Hindlimb muscle (tissue), 1 donor: ENCODE data around the gene CLCN5. TPM values are rescaled to one million over a fixed set of nuclear protein-coding genes. Genes with fewer than 3 reads are reported as not detected.

Source experiments
- DNase-seq: peaks from one replicate; pipeline ENCODE4 v3.0.0-alpha.2; 2013
- polyA plus RNA-seq: library from polyadenylated mRNA; unstranded; fragments of 120-200 nt; gene quantifications from one replicate; pipeline ENCODE4 v1.2.1, GENCODE V29; 2013; ENCODE audit not compliant: insufficient read length

CLCN5 gene
- 108 TPM for polyA plus RNA-seq

DNA sequence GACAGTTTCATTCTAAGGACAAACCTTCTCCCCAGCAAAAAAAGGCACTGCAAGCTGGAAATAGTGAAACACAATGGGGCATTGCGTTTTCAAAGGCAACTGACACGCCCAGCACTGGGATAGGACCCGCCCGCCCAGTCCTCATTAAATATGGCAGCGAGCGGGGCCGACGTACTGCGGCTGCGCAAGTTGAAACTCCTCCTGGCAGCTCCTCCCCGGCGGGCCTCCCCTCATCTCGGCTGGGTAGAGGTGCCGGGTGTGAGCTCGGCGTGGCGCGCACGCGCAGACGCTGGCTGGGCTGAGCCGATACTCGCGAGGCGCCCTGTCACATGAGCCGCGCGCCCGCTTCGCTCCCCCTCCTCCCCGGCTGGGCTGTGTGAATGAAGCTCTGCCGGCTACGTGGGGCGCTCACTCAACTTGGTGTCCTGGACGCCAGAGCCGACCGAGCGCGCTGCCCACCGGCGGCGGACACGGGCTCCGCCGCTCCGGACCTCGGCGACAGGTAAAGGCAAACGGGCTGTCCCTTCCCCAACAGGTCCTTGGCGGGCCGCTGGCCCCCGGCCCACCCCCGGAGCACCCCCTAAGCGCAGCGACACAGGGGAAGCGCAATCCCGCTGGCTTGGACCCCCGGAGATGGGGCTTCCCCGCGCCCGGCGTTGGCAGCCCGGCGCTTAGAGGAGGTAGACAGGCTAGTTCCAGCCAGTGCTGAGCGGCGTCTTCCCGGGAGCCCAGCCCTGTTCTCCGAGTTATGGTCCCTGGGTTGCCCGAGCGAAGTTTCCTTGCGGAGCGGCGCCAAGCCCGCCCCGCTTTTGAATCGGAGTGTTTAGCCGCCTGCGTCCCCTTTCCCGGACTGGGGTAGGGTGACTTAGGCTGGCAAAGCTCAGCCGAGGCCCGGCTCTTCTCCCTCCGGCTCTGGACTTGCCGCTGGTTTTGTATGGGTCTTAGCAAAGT lies at the start of gene CLCN5:
CLCN5 (plus strand) TSS at position 306 of the 951 bp plus-strand sequence. CDS start 2,703 bp downstream, outside the sequence.
- peak; percentile 97 for DNase-seq

DNA sequence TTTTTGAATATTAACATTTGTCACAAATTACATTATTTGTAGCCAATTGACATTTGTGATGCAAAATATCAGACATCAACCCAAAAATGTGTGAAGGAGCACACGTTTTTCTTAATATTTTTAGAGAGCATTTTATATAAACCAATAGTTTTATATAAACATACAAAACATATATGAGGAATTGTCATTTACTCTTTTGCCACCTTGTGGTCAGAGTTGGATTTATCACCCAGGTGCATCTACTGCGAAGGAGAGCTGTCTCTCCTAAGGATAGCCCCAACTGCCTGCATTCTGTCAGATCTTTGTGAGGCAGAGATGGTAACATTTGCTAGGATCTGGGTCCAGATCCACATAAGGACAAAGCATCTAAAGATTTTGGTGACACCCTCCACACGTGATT lies 45.6 kb upstream of the CLCN5 start:
- no peak for DNase-seq

DNA sequence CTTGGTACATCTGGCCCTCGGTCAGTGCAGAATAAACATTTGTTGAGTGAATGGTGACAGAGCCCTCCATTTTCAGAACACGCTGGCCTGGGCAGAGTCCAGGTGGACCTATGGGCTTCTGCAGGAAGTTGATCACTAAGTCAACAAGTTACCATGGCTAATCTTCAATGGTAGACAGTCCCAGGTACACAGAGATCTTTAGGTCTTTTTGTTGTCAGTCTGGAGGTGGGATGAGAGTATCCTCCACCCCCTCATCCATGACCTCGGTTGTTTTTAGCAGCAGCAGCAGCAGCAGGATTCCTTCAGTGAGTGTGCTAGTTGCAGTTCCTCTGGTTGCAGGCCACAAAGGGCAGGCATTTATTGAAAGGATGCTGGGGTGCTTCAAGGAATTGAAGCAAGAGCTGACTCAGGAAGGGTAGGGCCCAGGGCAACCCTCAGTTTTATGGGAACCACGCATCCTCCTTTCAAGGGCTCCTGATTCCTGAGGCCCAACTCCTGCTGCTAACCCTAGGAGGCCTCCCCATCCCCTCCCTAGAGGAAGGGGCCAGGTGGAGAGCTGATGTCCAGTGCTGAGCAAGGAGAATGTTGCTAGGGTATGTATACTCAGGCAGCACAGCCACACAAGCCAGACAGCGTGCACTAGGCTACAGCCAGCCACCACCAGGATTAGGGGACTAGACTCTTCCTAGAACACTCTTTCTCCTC lies 44.8 kb upstream of the CLCN5 start:
- DNase-seq = no peak

DNA sequence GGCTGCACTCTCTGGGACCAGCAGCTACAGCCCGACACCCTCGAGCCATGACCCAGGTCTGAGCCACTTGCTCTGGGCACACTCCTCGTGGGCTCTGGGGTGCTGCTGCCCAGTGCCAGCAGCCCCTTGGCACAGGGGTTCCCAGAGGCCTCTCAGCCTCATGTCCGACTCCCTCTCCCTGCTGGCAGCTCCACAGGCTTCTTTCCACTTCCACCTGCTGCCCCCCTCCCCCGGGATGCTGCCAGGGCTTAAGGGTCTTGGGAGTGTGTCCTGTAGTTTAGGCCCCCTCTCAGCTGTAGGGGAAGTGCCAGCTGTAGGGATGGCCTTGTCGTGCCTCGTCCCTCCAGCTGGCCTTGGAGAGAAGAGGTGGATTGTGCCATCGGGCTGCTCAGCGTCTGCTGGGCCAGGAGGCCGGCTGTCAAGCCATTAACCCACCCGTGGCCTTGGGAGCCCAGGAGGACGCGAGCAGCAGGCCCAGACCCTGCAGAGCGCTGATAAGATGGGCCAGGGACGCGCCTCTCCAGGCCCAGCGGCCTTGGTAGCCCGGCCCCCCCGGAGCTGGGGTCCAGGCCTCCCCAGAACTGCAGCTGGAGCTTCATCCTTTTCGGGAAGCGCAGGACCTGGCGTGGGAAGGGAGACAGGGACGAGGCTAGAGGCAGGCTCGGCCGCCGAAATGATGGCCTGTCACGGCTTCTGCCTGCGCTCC lies 44.1 kb upstream of the CLCN5 start:
- no peak for DNase-seq

DNA sequence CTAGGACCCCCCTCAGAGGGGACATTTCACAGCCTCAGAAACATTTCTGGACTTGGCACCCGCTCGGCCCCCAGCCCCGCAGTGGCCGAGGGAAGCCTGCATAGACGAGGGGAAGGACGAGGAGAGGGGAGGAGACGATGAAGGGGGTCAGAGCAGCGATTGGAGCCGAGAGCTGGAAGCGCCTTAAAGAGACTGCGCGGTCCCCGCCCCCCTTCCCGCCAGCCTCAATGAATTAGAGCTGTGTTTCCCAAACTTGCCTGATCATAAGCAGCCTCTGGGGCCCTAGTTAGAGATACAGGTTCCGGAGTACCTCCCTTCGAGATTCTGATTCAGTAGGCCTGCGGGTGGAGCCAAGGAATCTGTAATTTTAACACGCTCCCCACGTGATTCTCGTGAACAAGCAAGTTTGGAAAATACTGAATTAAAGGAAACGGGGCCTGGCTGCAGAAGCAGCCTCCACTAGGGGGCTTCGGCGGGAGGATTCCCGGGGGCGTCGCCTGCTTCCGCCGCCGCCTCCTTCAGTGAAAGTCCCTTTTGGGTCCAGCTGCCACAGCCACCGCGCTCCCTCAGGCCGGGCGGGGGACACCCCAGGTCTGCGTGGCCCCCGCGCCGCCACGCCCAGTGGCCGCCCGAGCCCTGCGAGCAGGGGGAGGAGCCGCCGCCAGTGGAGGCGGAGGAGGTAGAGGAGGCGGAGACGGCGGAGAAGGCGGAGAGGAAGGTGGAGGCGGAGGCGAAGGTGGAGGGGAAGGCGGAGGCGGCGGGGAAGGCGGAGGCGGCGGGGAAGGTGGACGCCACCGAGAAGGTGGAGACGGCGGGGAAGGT lies 43.4 kb upstream of the CLCN5 start, which contains the start of gene USP27X:
USP27X (plus strand) TSS at position 651 of the 822 bp plus-strand sequence. CDS start 824 bp downstream, outside the sequence.
- peak; percentile 81 for DNase-seq

DNA sequence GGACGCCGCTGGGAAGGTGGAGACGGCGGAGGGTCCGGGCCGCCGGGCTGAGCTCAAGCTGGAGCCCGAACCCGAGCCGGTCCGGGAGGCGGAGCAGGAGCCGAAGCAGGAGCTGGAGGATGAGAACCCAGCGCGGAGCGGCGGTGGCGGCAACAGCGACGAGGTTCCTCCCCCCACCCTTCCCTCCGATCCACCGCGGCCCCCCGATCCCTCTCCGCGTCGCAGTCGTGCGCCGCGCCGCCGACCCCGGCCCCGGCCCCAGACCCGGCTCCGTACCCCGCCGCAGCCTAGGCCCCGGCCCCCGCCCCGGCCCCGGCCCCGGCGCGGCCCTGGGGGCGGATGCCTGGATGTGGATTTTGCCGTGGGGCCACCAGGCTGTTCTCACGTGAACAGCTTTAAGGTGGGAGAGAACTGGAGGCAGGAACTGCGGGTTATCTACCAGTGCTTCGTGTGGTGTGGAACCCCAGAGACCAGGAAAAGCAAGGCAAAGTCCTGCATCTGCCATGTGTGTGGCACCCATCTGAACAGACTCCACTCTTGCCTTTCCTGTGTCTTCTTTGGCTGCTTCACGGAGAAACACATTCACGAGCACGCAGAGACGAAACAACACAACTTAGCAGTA lies 42.6 kb upstream of the CLCN5 start:
- no peak for DNase-seq

DNA sequence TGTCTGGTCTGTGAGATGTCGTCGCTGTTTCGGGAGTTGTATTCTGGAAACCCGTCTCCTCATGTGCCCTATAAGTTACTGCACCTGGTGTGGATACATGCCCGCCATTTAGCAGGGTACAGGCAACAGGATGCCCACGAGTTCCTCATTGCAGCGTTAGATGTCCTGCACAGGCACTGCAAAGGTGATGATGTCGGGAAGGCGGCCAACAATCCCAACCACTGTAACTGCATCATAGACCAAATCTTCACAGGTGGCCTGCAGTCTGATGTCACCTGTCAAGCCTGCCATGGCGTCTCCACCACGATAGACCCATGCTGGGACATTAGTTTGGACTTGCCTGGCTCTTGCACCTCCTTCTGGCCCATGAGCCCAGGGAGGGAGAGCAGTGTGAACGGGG lies 41.7 kb upstream of the CLCN5 start:
- no peak for DNase-seq

DNA sequence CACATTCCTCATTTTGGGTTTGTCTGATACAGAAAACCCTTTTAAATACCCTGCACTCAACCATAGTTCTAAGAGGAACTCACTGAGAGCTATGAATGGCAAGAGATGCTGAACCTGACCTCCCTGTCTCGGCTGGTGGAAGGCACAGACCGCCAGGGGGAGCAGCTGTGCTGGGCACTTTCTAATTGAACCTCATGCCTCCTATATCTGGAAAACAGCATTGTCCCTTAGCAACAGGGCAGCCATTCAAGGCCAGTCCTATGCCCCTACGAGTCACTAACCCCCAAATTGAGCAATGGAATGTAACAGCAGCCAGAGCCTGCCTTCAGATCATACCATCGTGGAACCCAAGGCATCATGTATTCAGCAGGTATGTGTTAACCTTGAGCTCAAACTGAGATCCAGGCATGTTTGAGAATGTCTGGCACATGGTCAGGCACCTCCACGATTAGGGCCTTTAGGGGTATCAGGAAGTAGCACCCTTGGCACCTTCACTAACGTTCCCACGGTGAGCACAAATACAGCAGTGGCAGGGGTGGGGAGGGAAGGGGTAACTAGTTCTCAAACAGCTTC lies 38.0 kb upstream of the CLCN5 start:
- no peak for DNase-seq

DNA sequence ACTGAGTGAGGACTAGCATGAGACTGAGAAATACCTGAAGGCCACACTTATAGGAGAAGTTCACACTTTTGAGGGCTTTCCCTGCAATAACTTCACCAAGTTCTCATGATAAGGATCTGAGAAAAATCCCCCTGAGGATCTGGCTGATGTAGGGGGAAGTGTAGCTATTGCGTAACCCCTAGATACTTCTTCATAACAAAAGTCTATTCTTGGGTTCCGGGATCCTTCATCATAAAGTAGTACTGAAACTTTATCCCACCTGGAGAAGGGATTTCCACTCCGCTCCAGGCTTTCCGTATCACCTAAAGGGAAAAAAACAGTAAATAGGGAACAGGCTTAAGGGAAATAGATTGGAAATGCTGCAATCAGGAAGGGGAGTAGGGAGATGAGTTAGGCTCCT lies 29.9 kb upstream of the CLCN5 start:
- DNase-seq = no peak

DNA sequence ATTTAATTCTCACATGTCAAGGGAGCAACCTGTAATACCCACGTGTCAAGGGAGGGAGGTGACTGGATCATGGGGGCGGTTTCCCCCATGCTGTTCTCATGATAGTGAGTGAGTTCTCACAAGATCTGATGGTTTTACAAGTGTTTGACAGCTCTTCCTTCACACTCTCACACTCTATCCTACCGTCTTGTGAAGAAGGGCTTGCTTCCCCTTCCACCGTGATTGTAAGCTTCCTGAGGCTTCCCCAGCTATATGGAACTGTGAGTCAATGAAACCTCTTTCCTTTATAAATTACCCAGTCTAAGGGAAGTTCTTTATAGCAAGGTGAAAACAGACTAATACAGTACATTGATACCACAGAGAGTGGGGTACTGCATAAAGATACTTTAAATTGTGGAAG lies 25.4 kb upstream of the CLCN5 start:
- no peak for DNase-seq

DNA sequence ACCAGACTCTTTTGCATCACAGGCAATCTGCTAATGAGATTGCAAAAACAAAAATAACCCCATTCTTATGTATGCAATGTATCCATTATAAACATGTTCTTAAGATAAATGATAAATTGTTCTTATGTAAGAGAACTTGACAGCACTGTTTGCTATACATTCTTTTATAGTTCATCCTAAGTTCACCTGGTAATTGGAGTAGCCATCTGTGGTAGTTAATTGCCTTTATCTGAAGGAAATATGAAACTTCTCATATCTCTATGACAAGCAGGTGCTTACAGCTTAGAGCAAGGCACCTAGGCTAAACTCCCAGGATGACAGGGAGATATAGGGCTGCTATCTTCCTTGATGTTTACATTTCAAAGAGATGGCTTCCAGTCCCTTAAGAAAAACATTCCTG lies 21.3 kb upstream of the CLCN5 start:
- no peak for DNase-seq

DNA sequence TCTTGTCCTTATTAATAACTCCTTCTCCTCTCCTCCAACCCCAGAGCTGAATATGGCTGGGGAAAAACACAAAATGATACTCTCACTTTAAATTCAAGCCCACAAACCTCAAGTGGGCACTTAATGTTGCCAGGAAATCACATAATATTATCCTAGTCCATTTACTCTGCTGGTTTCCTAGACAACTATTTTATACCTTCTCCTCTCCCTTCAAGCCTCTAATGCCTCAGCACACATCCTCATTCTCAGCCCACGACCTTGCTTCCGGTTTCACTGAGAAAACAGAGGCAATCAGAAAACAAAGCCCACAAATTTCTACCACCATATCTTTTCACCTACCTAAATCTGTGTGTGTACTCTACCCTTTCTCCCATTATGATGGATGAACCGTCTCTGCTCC lies 12.1 kb upstream of the CLCN5 start:
- DNase-seq = no peak

DNA sequence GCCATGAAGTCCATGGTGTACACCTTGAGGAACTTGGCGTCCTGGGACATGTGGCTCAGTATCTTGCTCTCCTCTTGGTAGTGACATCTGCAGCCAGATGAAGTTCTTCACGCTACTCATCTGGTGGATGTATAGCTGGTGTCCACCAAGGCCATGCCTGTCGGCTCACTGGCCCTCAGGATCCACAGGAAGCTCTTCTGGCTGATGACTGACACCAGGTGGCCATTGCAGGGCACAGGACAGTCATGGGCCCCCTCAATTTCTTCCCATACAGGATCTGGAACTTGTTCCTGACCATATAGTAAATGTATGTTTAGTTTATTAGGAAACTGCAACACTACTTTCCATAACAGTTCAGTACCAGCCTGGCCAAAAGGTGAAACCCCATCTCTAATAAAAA lies 10.3 kb upstream of the CLCN5 start:
- DNase-seq = no peak

DNA sequence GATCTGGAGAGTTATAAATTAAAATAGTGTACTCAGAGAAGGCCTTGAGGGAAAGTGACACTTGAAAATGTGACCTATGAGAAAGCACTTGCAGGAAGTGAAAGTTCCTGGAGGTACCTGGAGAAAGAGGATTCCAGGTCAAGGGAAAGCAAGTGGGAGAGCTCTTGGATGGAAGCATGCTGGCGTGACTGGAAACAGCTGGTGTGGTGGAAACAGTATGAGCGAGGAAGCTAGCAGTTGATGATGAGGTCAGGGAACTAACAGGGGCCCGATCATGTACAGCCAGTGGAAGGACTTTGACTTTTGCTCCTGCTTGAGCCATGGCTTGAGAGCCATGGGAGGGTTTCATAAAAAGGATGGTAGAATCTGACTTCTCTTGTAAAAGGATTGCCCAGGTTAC lies 9.5 kb upstream of the CLCN5 start:
- DNase-seq = no peak

DNA sequence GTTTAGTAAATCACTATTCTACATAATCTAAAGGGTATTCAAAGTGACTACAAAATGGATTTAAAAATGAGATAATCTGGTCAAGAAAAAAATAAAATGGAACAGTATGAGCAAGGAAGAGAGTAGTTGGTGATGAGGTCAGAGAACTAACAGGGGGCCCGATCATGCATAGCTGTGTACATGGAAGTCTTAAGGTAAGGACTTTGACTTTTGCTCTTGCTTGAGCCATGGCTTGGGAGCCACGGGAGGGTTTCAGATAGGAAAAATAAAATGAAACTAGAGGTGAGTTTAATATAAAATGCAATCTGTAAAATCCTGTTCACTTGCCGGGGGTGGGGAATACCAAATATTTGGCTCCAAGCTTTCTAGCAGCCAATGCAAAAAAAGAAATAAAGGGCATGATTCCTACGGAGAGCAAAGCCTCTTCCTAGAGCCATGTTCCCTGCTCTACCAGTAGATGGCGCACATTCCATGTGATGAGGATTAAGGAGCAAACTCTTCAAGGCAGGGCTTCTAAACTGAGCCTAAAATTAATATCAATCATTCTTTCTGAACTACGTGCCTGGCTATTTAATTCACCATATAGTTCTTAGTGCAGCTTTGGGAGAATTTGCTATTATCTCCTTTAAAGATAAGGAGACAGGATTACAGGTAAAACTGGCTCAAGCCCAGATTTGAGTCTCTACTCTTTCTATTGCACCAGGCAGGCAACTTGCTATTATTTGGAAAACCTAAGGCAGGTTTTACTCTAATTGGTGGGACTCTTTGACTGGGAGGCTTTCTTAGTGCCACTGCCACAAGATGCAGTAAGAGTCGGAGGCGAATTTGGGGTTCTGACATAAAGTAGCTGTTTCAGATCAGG lies 6.8 kb upstream of the CLCN5 start:
- DNase-seq = peak; percentile 47

DNA sequence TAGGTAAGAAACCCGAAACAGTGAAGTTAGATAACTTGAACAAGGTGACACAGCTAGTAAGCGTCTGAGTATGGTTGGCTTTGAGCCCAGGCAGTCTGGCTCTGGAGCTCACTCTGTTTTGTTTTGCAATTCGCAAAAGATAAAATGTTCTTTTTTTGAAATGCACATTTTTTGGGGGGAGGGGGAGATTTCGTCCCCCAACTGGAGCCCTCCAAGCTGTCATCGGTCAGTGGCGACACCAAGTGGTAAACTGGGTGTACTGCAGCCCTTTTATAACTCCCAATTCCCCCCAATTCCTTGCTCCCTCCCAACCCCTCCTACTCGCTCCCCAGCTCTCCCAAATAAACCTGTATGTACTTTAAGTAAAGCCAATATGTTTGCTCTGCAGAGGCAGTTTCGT lies 2.8 kb upstream of the CLCN5 start:
- no peak for DNase-seq

DNA sequence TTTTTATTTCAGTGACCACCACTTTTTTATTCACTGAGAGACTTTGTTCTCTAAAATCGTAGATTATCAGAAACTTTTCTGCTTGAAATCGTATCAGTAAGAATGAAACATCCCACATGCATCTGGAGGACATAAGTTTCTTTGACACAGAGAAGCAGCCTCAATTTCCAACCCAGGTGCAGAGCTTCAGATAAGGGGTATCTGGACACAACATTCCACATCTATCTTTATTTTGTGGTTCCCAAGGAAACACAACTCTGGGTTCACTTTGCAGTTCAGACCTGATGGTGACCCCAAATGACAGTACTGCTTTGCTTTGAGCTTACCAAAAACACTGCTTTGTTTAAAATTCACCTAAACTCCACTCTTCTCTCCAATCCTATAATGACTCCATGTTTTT lies 1.3 kb upstream of the CLCN5 start:
- no peak for DNase-seq

DNA sequence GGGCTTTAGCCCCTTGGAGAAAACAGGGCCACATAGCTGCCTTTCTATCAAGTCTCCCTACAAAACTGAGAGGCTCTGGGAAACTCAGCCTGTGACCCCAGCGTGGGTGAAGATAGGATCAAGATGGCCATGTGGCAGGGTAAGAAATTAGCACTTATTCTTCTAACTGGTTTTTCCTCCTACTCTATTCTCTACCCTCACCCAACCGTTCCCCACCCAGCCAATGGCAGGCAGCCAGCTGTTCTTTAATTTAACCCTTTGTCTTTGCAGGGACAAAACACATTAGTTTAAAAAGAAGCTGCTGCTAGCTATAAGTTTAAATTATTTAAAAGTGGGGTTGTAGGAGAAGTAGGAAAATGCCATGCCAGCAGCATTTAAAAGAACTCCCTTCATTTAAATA lies 2.8 kb downstream of the CLCN5 start:
- no peak for DNase-seq

DNA sequence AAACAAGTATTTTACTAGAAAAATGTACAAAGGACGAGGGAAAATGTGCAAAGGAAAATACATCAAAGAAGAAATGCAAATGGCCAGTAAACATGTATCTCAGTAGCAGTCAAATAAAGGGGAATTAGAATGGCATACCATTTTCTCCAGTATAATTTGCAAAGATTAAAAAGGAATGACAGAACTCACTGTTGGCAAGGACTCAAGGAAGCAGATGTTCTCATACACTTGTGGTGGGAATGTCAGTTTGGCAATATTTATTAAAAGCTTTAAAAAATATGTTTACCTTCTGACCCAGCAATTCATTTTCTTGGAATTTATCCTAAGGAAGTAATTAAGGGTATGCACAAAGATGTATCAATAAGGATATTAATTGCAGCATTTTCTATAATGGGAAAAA lies 7.6 kb downstream of the CLCN5 start:
- no peak for DNase-seq

DNA sequence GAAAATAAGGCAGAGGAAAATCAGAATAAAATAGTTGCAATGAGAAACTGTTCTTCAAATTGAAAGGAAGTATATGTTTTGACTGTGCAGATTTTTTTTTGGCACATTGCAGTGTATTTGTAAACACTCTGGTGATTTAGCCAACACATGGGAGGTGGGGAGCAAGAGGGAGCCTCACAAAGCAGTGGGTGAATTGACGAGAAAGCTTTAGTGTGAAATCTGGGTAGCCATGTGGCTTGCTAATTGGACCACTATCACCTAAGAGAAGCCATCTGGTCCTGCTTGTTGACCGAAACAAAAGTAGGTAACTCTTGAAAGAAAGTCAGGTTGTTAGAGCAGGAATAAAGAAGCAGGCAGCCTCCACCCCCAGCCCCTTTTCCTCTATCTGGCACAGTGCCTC lies 10.4 kb downstream of the CLCN5 start:
- no peak for DNase-seq
